H1 (cell line): ENCODE data around the gene LCP1. TPM values are rescaled to one million over a fixed set of nuclear protein-coding genes. Genes with fewer than 3 reads are reported as not detected.

ENCODE experiments used
- CTCF ChIA-PET: fragments of 300-600 bp; sonication (Branson Sonifier 250); formaldehyde crosslinking; loops from one replicate; lab custom pipeline; 2021; ENCODE audit not compliant: partially characterized antibody; lab: Charles Lee
- POLR2A ChIA-PET: fragments of 300-600 bp; sonication (Branson Sonifier 250); formaldehyde crosslinking; loops from one replicate; lab custom pipeline; 2021; ENCODE audit warnings: inconsistent platforms; ENCODE audit not compliant: partially characterized antibody; lab: Charles Lee
- DNase-seq, 2 experiments: peaks; one replicate each; pipeline versions ENCODE4 v3.0.0 to v3.0.0-alpha.2; 2010 to 2022; ENCODE audit warnings: low spot score in 2 of 2, low read depth in 1 of 2, mixed read lengths in 1 of 2
- FAIRE-seq: peaks from 2 replicates; lab custom pipeline; 2011; peaks lifted over from hg19 to GRCh38; lab: Jason Lieb, UNC
- H2AFZ ChIP-seq: 2 replicates; pipeline ENCODE4 v1.8.1; 2012; ENCODE audit warnings: low read length, inconsistent platforms
- H2AK5ac ChIP-seq: 2 replicates; pipeline ENCODE4 v1.6.1; 2013; ENCODE audit warnings: low read depth, low read length
- H2BK120ac ChIP-seq: replicated peaks from 2 replicates; pipeline ENCODE3; 2013; ENCODE audit warnings: low read depth, low read length, inconsistent platforms
- H2BK12ac ChIP-seq: 2 replicates; pipeline ENCODE4 v1.6.1; 2013; ENCODE audit warnings: low read depth, low read length
- H2BK15ac ChIP-seq: 2 replicates; pipeline ENCODE4 v1.6.1; 2013; ENCODE audit warnings: low read length
- H2BK20ac ChIP-seq: 2 replicates; pipeline ENCODE4 v1.6.1; 2013; ENCODE audit warnings: low read length
- H2BK5ac ChIP-seq: 2 replicates; pipeline ENCODE4 v1.6.1; 2013; ENCODE audit warnings: low read depth, low read length
- H3K14ac ChIP-seq: 2 replicates; pipeline ENCODE4 v1.6.1; 2013; ENCODE audit warnings: inconsistent platforms; ENCODE audit not compliant: insufficient read length
- H3K18ac ChIP-seq: 2 replicates; pipeline ENCODE4 v1.6.1; 2013; ENCODE audit warnings: low read length; ENCODE audit errors: extremely low read depth
- H3K23ac ChIP-seq: 2 replicates; pipeline ENCODE4 v1.6.1; 2013; ENCODE audit warnings: inconsistent platforms; ENCODE audit not compliant: insufficient read length
- H3K23me2 ChIP-seq: 2 replicates; pipeline ENCODE4 v1.6.1; 2013; ENCODE audit warnings: low read depth, low read length
- H3K27ac ChIP-seq: 2 replicates; pipeline ENCODE4 v1.6.1; 2011; ENCODE audit warnings: low read depth, low read length, inconsistent platforms
- H3K27me3 ChIP-seq, 4 experiments: replicated peaks in 1 of 4; 1 replicate in 1 of 4; 2 replicates in 3 of 4; pipeline versions ENCODE4 v1.6.1 to v1.8.1; 2011 to 2013; ENCODE audit warnings: low read length in 3 of 4, mild to moderate bottlenecking in 3 of 4, inconsistent platforms in 2 of 4, mixed read lengths in 2 of 4, moderate library complexity in 1 of 4; ENCODE audit not compliant: control insufficient read depth in 3 of 4, insufficient read depth in 3 of 4; ENCODE audit errors: extremely low read depth in 1 of 4
- H3K36me3 ChIP-seq, 4 experiments: 2 replicates each; pipeline versions ENCODE4 v1.6.1 to v1.8.1; 2011 to 2013; ENCODE audit warnings: mild to moderate bottlenecking in 4 of 4, low read length in 3 of 4, moderate library complexity in 2 of 4, control low read depth in 1 of 4, inconsistent platforms in 1 of 4; ENCODE audit not compliant: insufficient read depth in 4 of 4, control insufficient read depth in 2 of 4
- H3K4ac ChIP-seq: replicated peaks from 2 replicates; pipeline ENCODE3; 2013; ENCODE audit warnings: low read length, low read depth, mixed read lengths, inconsistent platforms; ENCODE audit not compliant: insufficient read length
- H3K4me1 ChIP-seq, 4 experiments: replicated peaks in 1 of 4; 1 replicate in 1 of 4; 2 replicates in 3 of 4; pipeline versions ENCODE4 v1.6.1 to v1.8.1; 2011 to 2013; ENCODE audit warnings: low read length in 3 of 4, inconsistent platforms in 2 of 4, mixed read lengths in 1 of 4; ENCODE audit not compliant: insufficient read depth in 4 of 4, control insufficient read depth in 3 of 4
- H3K4me2 ChIP-seq, 2 experiments: 2 replicates each; pipeline versions ENCODE4 v1.6.1 to v1.8.1; 2011 to 2013; ENCODE audit warnings: low read depth in 2 of 2, low read length in 2 of 2, control low read depth in 1 of 2, inconsistent platforms in 1 of 2, mild to moderate bottlenecking in 1 of 2; ENCODE audit not compliant: insufficient read depth in 1 of 2
- H3K4me3 ChIP-seq, 4 experiments: fragments of 200-600, 300-600 bp in 1 of 4; sonication (generic), shearing (Covaris generic), sonication (Bioruptor Twin) in 1 of 4; 2 replicates each; pipeline versions ENCODE4 v1.5.1 to v1.8.1; 2011 to 2016; ENCODE audit warnings: low read length in 4 of 4, low read depth in 3 of 4, control low read depth in 2 of 4, inconsistent platforms in 2 of 4, mild to moderate bottlenecking in 2 of 4, mixed read lengths in 1 of 4, moderate library complexity in 1 of 4; ENCODE audit not compliant: insufficient read depth in 2 of 4; ENCODE audit errors: extremely low read depth in 1 of 4
- H3K56ac ChIP-seq: replicated peaks from 2 replicates; pipeline ENCODE3; 2013; ENCODE audit warnings: low read depth, mild to moderate bottlenecking, mixed read lengths, low read length, inconsistent platforms; ENCODE audit not compliant: insufficient read length
- H3K79me1 ChIP-seq: 2 replicates; pipeline ENCODE4 v1.6.1; 2013; ENCODE audit warnings: low read depth, low read length, control low read depth
- H3K79me2 ChIP-seq, 2 experiments: 2 replicates each; pipeline versions ENCODE4 v1.6.1 to v1.8.1; 2012 to 2013; ENCODE audit warnings: low read length in 2 of 2, mild to moderate bottlenecking in 2 of 2, inconsistent platforms in 1 of 2; ENCODE audit not compliant: insufficient read depth in 2 of 2, control insufficient read depth in 1 of 2
- H3K9ac ChIP-seq, 4 experiments: replicated peaks in 1 of 4; 1 replicate in 1 of 4; 2 replicates in 3 of 4; pipeline versions ENCODE4 v1.6.1 to v1.8.1; 2011 to 2013; ENCODE audit warnings: low read depth in 3 of 4, low read length in 3 of 4, control low read depth in 2 of 4, mild to moderate bottlenecking in 2 of 4, moderate library complexity in 2 of 4, inconsistent platforms in 1 of 4; ENCODE audit errors: extremely low read depth in 1 of 4
- H3K9me3 ChIP-seq, 2 experiments: 2 replicates each; pipeline versions ENCODE4 v1.6.1 to v1.8.1; 2012 to 2013; ENCODE audit warnings: mild to moderate bottlenecking in 2 of 2, moderate library complexity in 2 of 2, control low read depth in 1 of 2, inconsistent platforms in 1 of 2, low read depth in 1 of 2, low read length in 1 of 2, mixed read lengths in 1 of 2; ENCODE audit not compliant: insufficient read depth in 2 of 2
- H4K20me1 ChIP-seq, 2 experiments: replicated peaks in 1 of 2; 2 replicates each; pipeline versions ENCODE3 to v1.8.1; 2011 to 2013; ENCODE audit warnings: inconsistent platforms in 2 of 2, low read length in 2 of 2, mild to moderate bottlenecking in 1 of 2; ENCODE audit not compliant: insufficient read depth in 2 of 2, control insufficient read depth in 1 of 2
- H4K5ac ChIP-seq: 2 replicates; pipeline ENCODE4 v1.6.1; 2013; ENCODE audit warnings: low read length, low read depth, mixed read lengths, inconsistent platforms; ENCODE audit not compliant: insufficient read length
- H4K8ac ChIP-seq: 2 replicates; pipeline ENCODE4 v1.8.0; 2013; ENCODE audit warnings: mild to moderate bottlenecking, moderate library complexity, low read length, inconsistent platforms; ENCODE audit not compliant: insufficient read depth; ENCODE audit errors: extremely low read depth
- H4K91ac ChIP-seq: replicated peaks from 2 replicates; pipeline ENCODE3; 2013; ENCODE audit warnings: low read length, mixed read lengths, inconsistent platforms; ENCODE audit not compliant: insufficient read length
- CEBPB ChIP-seq: IDR thresholded peaks from 2 replicates; pipeline ENCODE4 v1.6.1; 2012; ENCODE audit warnings: low read depth, low read length
- CTCF ChIP-seq, 3 experiments: IDR thresholded peaks; 1 replicate in 2 of 3; 2 replicates in 1 of 3; pipeline versions ENCODE4 v1.5.1 to v1.6.1; 2011; ENCODE audit warnings: low read length in 3 of 3, mild to moderate bottlenecking in 3 of 3, inconsistent platforms in 2 of 3, low read depth in 1 of 3, moderate library complexity in 1 of 3; ENCODE audit not compliant: insufficient read depth in 1 of 3; ENCODE audit errors: control extremely low read depth in 1 of 3
- GABPA ChIP-seq: IDR thresholded peaks from 2 replicates; pipeline ENCODE4 v1.6.1; 2011; ENCODE audit warnings: mild to moderate bottlenecking, low read length, moderate library complexity, borderline replicate concordance; ENCODE audit not compliant: insufficient read depth
- NANOG ChIP-seq: IDR thresholded peaks from 2 replicates; pipeline ENCODE4 v1.6.1; 2011; ENCODE audit warnings: low read length, low read depth, mild to moderate bottlenecking, inconsistent platforms; ENCODE audit not compliant: insufficient read depth, poor library complexity, severe bottlenecking
- RAD21 ChIP-seq, 2 experiments: IDR thresholded peaks in 1 of 2; conservative IDR thresholded peaks in 1 of 2; 2 replicates each; pipeline ENCODE4 v1.6.1; 2011; ENCODE audit warnings: low read depth in 2 of 2, low read length in 2 of 2, improper control_type of control experiment in 1 of 2, inconsistent platforms in 1 of 2, mild to moderate bottlenecking in 1 of 2, moderate library complexity in 1 of 2
- WGBS, 2 experiments: shearing (Covaris generic) in 1 of 2; methylation state at CpG; one replicate each; pipeline versions ENCODE4 v1.1.6 to v1.1.7; 2013 to 2015; ENCODE audit warnings: low lambda C conversion rate in 2 of 2, mixed read lengths in 2 of 2, inconsistent platforms in 1 of 2, low coverage in 1 of 2, missing lambda C conversion rate in 1 of 2; ENCODE audit not compliant: insufficient replicate concordance in 2 of 2, insufficient coverage in 1 of 2, insufficient read length in 1 of 2; ENCODE audit errors: extremely low coverage in 1 of 2, missing lambda C conversion rate in 1 of 2; 5-methylcytosine and 5-hydroxymethylcytosine counted together
- polyA plus RNA-seq, 7 experiments: library from polyadenylated mRNA; depleted of rRNA in 3 of 7; stranded (reverse) in 5 of 7; unstranded in 2 of 7; fragments of >200 nt in 5 of 7; fragments of 200-250 nt in 2 of 7; gene quantifications; 1 replicate in 5 of 7; 2 replicates in 1 of 7; 4 replicates in 1 of 7; pipeline versions ENCODE4 v1.2.1 to v1.2.3, GENCODE V29; 2011 to 2013; ENCODE audit warnings: missing spikeins in 2 of 7, mixed read lengths in 2 of 7
- total RNA-seq: library from RNA; stranded (reverse); fragmentation: NEBNext Ultra II Directional; extraction: Animal tissue kit (Norgen Biotek cat#: 25700); gene quantifications from 2 replicates; pipeline ENCODE4 v1.2.1, GENCODE V29; 2021

The LCP1 gene
- total and polyA plus RNA-seq, 2 of the 8 experiments (the other 6 are each of a cell fraction or from before 2014, with no cell fraction given) = 0.65 to 4.3 TPM

- Histone ChIP-seq H2BK5ac (no peak overlapping the region), H3K9me3 (peaks cover 0 to 14% of the 10 kb centered on the region in 2 experiments; a peak in 2 of 4 replicates), H4K91ac (no peak overlapping the region), H3K56ac (no peak overlapping the region), H3K4me1 (no peaks in the 10 kb centered on the region), H3K18ac (no peak overlapping the region), H3K23ac (no peak overlapping the region), H4K8ac (no peak overlapping the region), H2AFZ (0 out of 2 replicates have a peak overlapping the region, but pooled peaks have one; percentile 2), H3K27me3 (no peaks in the 10 kb centered on the region), H2BK120ac (no peak overlapping the region), H4K20me1 (no peaks in the 10 kb centered on the region), H3K23me2 (no peaks in the 10 kb centered on the region), H3K4ac (no peak overlapping the region), H3K27ac (no peak overlapping the region), H3K79me1 (no peaks in the 10 kb centered on the region), H2BK15ac (no peak overlapping the region), H4K5ac (no peak overlapping the region), H2BK20ac (no peak overlapping the region), H3K36me3 (no peaks in the 10 kb centered on the region)
- 56% methylated on average over 4 of the region's 4 CpGs; no CpG with 5 or more reads in 1 of the 2 experiments for WGBS, 2 experiments
- FAIRE-seq (peak; percentile 89), DNase-seq (no peak)
- CTCF ChIA-PET = interaction anchor here (0.6 to 4.0 kb wide), 33 partner anchors 11 to 491 kb away, joined by 3 to 36 read pairs (median 4); no protein-coding TSS in a partner anchor
- TF ChIP-seq GABPA (no peak), CTCF (IDR thresholded peaks at IDR 0.05; ENCODE audit: control extremely low read depth in 1 of 3, insufficient read depth in 1 of 3, low read depth in 1 of 3, low read length in 3 of 3) (peak in 2 of 3 experiments; percentile 62 to 69; a peak in 3 of 4 replicates), RAD21 (IDR thresholded peaks at IDR 0.05 in 1 of 2, conservative IDR thresholded peaks at IDR 0.05 in 1 of 2; ENCODE audit: low read depth in 2 of 2, low read length in 2 of 2) (peak; percentile 71 to 81), NANOG (no peak), CEBPB (peak; percentile 33; the same call in 1 of the 2 replicates)
- TF ChIP-seq, all 59 proteins: peak for 3
- Histone ChIP-seq H3K79me2 (no peaks in the 10 kb centered on the region), H2AK5ac (no peak overlapping the region), H2BK12ac (no peak overlapping the region), H3K4me3 (no peak overlapping the region), H3K4me2 (no peak overlapping the region), H3K14ac (no peak overlapping the region), H3K9ac (no peak overlapping the region)
- POLR2A ChIA-PET = no interaction called here
Observed at GRCh38 chr13:46160471-46161066, 21.4 kb downstream of the LCP1 start.
